Neural cell (in vitro differentiated cells): Measurements from ENCODE around the gene BICDL1. TPM values are rescaled to one million over a fixed set of nuclear protein-coding genes. Genes with fewer than 3 reads are reported as not detected.

ENCODE experiments used
- H2AFZ ChIP-seq: fragments of 200-600, 300-800 bp; sonication (generic), shearing (Covaris generic); 2 replicates; pipeline ENCODE4 v1.6.0; 2014; ENCODE audit warnings: low read depth, mild to moderate bottlenecking, antibody characterized with exemption, low read length, moderate library complexity
- H3F3A ChIP-seq: fragments of 200-600 bp; shearing (Covaris generic); 2 replicates; pipeline ENCODE4 v1.6.1; 2016; ENCODE audit warnings: mild to moderate bottlenecking, moderate library complexity, mixed read lengths, antibody characterized with exemption, low read length; ENCODE audit not compliant: insufficient read depth, poor library complexity, severe bottlenecking
- H3K27ac ChIP-seq: fragments of 200-600, 300-800 bp; sonication (generic), shearing (Covaris generic); 2 replicates; pipeline ENCODE4 v1.5.1; 2014; ENCODE audit warnings: mild to moderate bottlenecking, low read length, moderate library complexity
- H3K27me3 ChIP-seq: fragments of 300-800, 200-600 bp; sonication (generic), shearing (Covaris generic); 2 replicates; pipeline ENCODE4 v1.6.0; 2014; ENCODE audit warnings: mild to moderate bottlenecking, low read depth, low read length, moderate library complexity; ENCODE audit not compliant: insufficient read depth
- H3K36me3 ChIP-seq: fragments of 300-800, 200-600 bp; sonication (generic), shearing (Covaris generic); 2 replicates; pipeline ENCODE4 v1.5.1; 2014; ENCODE audit warnings: mild to moderate bottlenecking, antibody characterized with exemption, low read length, moderate library complexity; ENCODE audit not compliant: insufficient read depth
- H3K4me2 ChIP-seq: fragments of 300-800, 200-600 bp; sonication (generic), shearing (Covaris generic); 2 replicates; pipeline ENCODE4 v1.6.0; 2014; ENCODE audit warnings: mild to moderate bottlenecking, low read length
- H3K4me3 ChIP-seq: fragments of 300-800, 200-600 bp; sonication (generic), shearing (Covaris generic); 2 replicates; pipeline ENCODE4 v1.5.1; 2014; ENCODE audit warnings: mild to moderate bottlenecking, low read length, moderate library complexity
- H3K79me2 ChIP-seq: fragments of 200-600 bp; shearing (Covaris generic); replicated peaks from 2 replicates; pipeline ENCODE4 v1.6.0; 2014; ENCODE audit warnings: mild to moderate bottlenecking, low read length, moderate library complexity; ENCODE audit not compliant: insufficient read depth
- H3K9ac ChIP-seq: fragments of 300-800, 200-600 bp; sonication (generic), shearing (Covaris generic); 2 replicates; pipeline ENCODE4 v1.6.1; 2016; ENCODE audit warnings: mild to moderate bottlenecking, low read length, mixed read lengths
- H3K9me2 ChIP-seq: fragments of 200-600 bp; shearing (Covaris generic); 2 replicates; pipeline ENCODE4 v1.6.1; 2016; ENCODE audit warnings: mild to moderate bottlenecking, low read length, mixed read lengths; ENCODE audit not compliant: insufficient read depth
- H3K9me3 ChIP-seq: fragments of 200-600, 300-800 bp; sonication (generic), shearing (Covaris generic); 2 replicates; pipeline ENCODE4 v1.6.1; 2016; ENCODE audit warnings: mild to moderate bottlenecking, mixed run types, low read length, moderate library complexity, mixed read lengths
- H4K20me1 ChIP-seq: fragments of 200-600 bp; shearing (Covaris generic); 2 replicates; pipeline ENCODE4 v1.6.1; 2016; ENCODE audit warnings: mild to moderate bottlenecking, mixed run types; ENCODE audit not compliant: insufficient read depth
- EP300 ChIP-seq: fragments of 450-650 bp; conservative IDR thresholded peaks from 2 replicates; pipeline ENCODE4 v1.6.1; 2014; ENCODE audit warnings: antibody characterized with exemption, mild to moderate bottlenecking, moderate library complexity; ENCODE audit not compliant: poor library complexity, severe bottlenecking
- EZH2 ChIP-seq: fragments of 200-600, 300-800 bp; shearing (Covaris generic), sonication (generic); IDR thresholded peaks from 2 replicates; pipeline ENCODE4 v1.6.1; 2014; ENCODE audit warnings: antibody characterized with exemption, low read length, borderline replicate concordance, mild to moderate bottlenecking; ENCODE audit not compliant: insufficient read depth, poor library complexity, severe bottlenecking
- MXI1 ChIP-seq: fragments of 450-650 bp; conservative IDR thresholded peaks from 2 replicates; pipeline ENCODE4 v1.6.1; 2014; ENCODE audit warnings: antibody characterized with exemption, mild to moderate bottlenecking; ENCODE audit not compliant: poor library complexity, severe bottlenecking
- POLR2AphosphoS5 ChIP-seq: IDR thresholded peaks from 2 replicates; pipeline ENCODE4 v1.6.1; 2012
- RAD21 ChIP-seq: fragments of 450-650 bp; conservative IDR thresholded peaks from 2 replicates; pipeline ENCODE4 v1.6.1; 2014; ENCODE audit warnings: antibody characterized with exemption, mild to moderate bottlenecking, moderate library complexity
- SMC3 ChIP-seq: fragments of 450-650 bp; conservative IDR thresholded peaks from 2 replicates; pipeline ENCODE4 v1.6.1; 2014; ENCODE audit warnings: antibody characterized with exemption, mild to moderate bottlenecking, moderate library complexity; ENCODE audit not compliant: poor library complexity
- TAF1 ChIP-seq: IDR thresholded peaks from 2 replicates; pipeline ENCODE4 v1.6.1; 2012; ENCODE audit warnings: low read depth
- polyA plus RNA-seq: library from polyadenylated mRNA; depleted of rRNA; stranded (reverse); fragments of >200 nt; gene quantifications from 2 replicates; pipeline ENCODE4 v1.2.3, GENCODE V29; 2014
- TF ChIP-seq, protein P1 (sequence below): fragments of 450-650 bp; IDR thresholded peaks from 2 replicates; pipeline ENCODE4 v1.5.1; 2014; ENCODE audit warnings: antibody characterized with exemption, mild to moderate bottlenecking, moderate library complexity; ENCODE audit not compliant: poor library complexity, severe bottlenecking
- TF ChIP-seq, protein P2 (sequence below): IDR thresholded peaks from 2 replicates; pipeline ENCODE4 v1.6.1; 2012; ENCODE audit warnings: borderline replicate concordance

The BICDL1 gene
- polyA plus RNA-seq, 1 donor from 2014 or later: 136 TPM

DNA sequence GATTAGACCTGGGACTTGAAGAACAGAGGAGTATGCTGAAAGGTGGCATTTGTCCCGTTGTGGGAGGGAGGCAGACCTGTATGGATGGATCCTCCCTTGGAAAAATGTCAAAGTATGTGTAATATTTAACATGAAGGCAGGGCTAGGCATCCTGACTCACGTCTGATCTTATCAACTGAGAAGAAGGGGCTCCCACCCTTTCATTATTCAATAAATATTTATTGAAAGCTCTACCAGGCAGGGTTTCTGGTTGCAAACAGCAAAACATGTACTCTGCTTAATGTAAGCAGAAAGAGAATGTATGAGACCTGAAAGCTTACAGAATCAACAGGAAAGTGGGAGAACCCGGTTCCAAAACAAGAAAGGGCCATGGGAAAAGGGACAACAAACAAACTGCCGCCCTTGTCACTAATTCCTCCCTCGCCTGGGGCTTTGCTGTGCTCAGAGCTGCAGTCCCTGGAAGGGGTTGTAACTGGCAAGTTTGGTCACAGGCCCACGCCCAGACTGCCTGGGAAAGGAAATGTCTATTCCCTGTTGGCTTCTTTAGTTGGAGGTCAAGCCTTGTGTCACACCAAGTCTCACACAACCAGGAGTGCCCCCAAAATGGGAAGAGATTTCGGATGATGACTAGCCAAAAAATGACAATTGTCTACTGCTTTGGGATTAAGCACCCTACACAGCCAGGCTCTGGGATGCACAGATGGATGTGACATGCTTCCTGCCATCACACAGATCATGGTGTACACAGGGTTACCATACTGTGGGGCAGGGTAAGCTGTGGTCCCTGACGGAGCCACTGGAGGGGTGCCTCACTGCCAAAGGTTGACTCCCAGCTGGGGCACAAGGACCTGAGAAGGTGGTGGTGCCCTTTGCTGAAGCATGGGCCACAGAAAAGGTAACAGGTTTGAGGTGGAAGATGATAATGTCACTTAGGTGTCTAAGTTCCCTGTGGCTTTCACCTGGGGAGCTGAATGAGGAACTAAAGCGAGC lies 90.7 kb downstream of the BICDL1 start:
- H3K9me2 ChIP-seq: no peaks in the 10 kb centered on the region
- no peaks in the 10 kb centered on the region for H3F3A ChIP-seq
- no peaks in the 10 kb centered on the region for H3K27me3 ChIP-seq
- peaks cover 10% of the 10 kb centered on the region for H3K36me3 ChIP-seq
- H3K9me3 ChIP-seq: no peaks in the 10 kb centered on the region
- TF ChIP-seq, protein P1, sequence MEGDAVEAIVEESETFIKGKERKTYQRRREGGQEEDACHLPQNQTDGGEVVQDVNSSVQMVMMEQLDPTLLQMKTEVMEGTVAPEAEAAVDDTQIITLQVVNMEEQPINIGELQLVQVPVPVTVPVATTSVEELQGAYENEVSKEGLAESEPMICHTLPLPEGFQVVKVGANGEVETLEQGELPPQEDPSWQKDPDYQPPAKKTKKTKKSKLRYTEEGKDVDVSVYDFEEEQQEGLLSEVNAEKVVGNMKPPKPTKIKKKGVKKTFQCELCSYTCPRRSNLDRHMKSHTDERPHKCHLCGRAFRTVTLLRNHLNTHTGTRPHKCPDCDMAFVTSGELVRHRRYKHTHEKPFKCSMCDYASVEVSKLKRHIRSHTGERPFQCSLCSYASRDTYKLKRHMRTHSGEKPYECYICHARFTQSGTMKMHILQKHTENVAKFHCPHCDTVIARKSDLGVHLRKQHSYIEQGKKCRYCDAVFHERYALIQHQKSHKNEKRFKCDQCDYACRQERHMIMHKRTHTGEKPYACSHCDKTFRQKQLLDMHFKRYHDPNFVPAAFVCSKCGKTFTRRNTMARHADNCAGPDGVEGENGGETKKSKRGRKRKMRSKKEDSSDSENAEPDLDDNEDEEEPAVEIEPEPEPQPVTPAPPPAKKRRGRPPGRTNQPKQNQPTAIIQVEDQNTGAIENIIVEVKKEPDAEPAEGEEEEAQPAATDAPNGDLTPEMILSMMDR: no peak
- TF ChIP-seq SMC3: no peak
- no peak for TF ChIP-seq POLR2AphosphoS5
- TF ChIP-seq MXI1: no peak
- TF ChIP-seq TAF1: no peak
- no peak for TF ChIP-seq EP300
- TF ChIP-seq EZH2: no peak
- no peak for TF ChIP-seq RAD21
- TF ChIP-seq, protein P2, sequence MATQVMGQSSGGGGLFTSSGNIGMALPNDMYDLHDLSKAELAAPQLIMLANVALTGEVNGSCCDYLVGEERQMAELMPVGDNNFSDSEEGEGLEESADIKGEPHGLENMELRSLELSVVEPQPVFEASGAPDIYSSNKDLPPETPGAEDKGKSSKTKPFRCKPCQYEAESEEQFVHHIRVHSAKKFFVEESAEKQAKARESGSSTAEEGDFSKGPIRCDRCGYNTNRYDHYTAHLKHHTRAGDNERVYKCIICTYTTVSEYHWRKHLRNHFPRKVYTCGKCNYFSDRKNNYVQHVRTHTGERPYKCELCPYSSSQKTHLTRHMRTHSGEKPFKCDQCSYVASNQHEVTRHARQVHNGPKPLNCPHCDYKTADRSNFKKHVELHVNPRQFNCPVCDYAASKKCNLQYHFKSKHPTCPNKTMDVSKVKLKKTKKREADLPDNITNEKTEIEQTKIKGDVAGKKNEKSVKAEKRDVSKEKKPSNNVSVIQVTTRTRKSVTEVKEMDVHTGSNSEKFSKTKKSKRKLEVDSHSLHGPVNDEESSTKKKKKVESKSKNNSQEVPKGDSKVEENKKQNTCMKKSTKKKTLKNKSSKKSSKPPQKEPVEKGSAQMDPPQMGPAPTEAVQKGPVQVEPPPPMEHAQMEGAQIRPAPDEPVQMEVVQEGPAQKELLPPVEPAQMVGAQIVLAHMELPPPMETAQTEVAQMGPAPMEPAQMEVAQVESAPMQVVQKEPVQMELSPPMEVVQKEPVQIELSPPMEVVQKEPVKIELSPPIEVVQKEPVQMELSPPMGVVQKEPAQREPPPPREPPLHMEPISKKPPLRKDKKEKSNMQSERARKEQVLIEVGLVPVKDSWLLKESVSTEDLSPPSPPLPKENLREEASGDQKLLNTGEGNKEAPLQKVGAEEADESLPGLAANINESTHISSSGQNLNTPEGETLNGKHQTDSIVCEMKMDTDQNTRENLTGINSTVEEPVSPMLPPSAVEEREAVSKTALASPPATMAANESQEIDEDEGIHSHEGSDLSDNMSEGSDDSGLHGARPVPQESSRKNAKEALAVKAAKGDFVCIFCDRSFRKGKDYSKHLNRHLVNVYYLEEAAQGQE: no peak
- no peaks in the 10 kb centered on the region for H4K20me1 ChIP-seq
- H3K4me2 ChIP-seq: no peak overlapping the region
- H2AFZ ChIP-seq: no peak overlapping the region
- no peak overlapping the region for H3K4me3 ChIP-seq
- H3K79me2 ChIP-seq: no peaks in the 10 kb centered on the region
- no peak overlapping the region for H3K27ac ChIP-seq
- H3K9ac ChIP-seq: no peak overlapping the region

DNA sequence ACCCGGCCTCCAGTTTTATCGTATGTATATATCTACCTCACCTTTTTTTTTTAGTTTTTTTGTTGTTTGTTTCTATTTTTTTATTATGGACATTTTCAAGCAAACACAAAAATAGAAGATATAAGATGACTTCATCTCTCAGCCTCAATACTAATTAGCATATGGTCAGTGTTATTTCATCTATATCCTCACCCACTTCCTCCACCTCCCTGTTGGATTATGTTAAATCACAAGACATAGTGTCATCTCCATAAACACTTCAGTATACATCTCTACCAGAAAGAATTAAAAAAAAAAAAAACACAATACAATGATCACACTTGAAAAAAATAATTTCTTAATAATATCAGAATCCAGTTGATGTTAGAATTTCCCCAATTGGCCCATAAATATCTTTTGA lies 92.6 kb downstream of the BICDL1 start:
- Histone ChIP-seq H3K9ac (no peak overlapping the region), H3K9me2 (no peaks in the 10 kb centered on the region), H3K9me3 (no peaks in the 10 kb centered on the region), H2AFZ (no peak overlapping the region), H3K79me2 (no peaks in the 10 kb centered on the region), H3K4me2 (no peak overlapping the region), H3K27ac (no peak overlapping the region), H3K36me3 (peaks cover 6% of the 10 kb centered on the region), H3K4me3 (no peak overlapping the region), H4K20me1 (no peaks in the 10 kb centered on the region), H3K27me3 (no peaks in the 10 kb centered on the region), H3F3A (no peaks in the 10 kb centered on the region)
- TF ChIP-seq, protein P1: no peak
- TF ChIP-seq RAD21: no peak
- TF ChIP-seq SMC3: no peak
- TF ChIP-seq MXI1: no peak
- TF ChIP-seq, protein P2: no peak
- no peak for TF ChIP-seq EP300
- no peak for TF ChIP-seq POLR2AphosphoS5
- no peak for TF ChIP-seq EZH2
- TF ChIP-seq TAF1: no peak
